Fibroblast of the aortic adventitia (primary cell): ENCODE data around the gene PRKG2. TPM values are rescaled to one million over a fixed set of nuclear protein-coding genes. Genes with fewer than 3 reads are reported as not detected.
"Not testable (repeated sequence)": the region's sequence is repeated elsewhere in the genome, so short reads cannot be mapped to it uniquely, and the experiment has no call there.

Source experiments
- DNase-seq: peaks from one replicate; pipeline ENCODE4 v3.0.0-alpha.2; 2010; ENCODE audit warnings: low read depth
- H3K4me3 ChIP-seq: 2 replicates; pipeline ENCODE4 v1.5.1; 2011; ENCODE audit warnings: low read depth, mild to moderate bottlenecking, control low read depth, low read length, moderate library complexity
- CTCF ChIP-seq: IDR thresholded peaks from 2 replicates; pipeline ENCODE4 v1.5.1; 2011; ENCODE audit warnings: mild to moderate bottlenecking, low read length, control low read depth, inconsistent platforms; ENCODE audit not compliant: insufficient read depth
- total RNA-seq: library from RNA; depleted of rRNA; stranded (reverse); fragments of >200 nt; gene quantifications from 2 replicates; pipeline ENCODE4 v1.2.3, GENCODE V29; 2012; ENCODE audit warnings: low replicate concordance

PRKG2 gene
- total RNA-seq, 1 donor = 7.8 TPM

- DNase-seq = no peak
- no peak overlapping the region for H3K4me3 ChIP-seq
- no peak for TF ChIP-seq CTCF
Observed at GRCh38 chr4:81227968-81228367, 12.9 kb upstream of the PRKG2 start.

DNA sequence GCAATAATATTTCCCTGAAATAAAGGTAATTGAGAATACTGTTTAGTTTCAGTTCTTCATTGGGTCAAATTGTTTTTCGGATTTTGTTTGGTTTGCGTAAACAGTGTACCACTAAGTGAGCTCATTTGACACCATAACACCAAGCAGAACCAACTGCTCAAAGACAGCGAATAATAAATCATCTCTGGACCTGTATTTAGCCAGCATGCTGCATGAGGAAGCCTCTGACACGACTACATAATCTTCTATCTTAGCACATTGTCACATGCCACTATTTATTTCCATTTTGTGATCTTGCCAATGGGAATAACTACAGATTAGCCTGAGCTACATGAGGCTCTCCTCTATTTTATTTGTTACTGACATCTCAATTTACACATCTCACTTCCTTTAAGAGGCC lies 12.1 kb upstream of the PRKG2 start:
- no peak for DNase-seq
- H3K4me3 ChIP-seq = no peak overlapping the region
- TF ChIP-seq CTCF = no peak

DNA sequence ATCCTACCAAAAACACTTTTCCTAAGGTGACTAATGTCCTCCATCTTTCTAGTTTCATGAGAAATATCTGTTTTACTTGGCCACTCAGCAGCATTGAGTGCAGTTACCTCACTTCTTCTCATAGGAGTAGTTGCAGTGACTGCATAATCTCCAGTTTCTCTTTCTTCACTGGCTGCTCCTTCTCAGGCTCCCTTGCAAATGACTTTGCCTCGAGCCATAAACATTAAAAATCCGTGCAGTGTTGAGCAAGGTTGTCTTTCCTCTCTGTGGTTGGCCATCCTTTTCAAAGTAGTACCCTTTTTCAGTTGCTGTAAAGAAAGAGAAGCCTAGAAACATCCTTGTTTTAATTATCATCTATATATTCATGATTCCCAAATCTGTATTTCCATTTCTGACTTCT lies 10.2 kb upstream of the PRKG2 start:
- no peak overlapping the region for H3K4me3 ChIP-seq
- no peak for TF ChIP-seq CTCF
- DNase-seq = no peak

GRCh38 chr4:81222082-81222472 lies 7.1 kb upstream of the PRKG2 start:
- H3K4me3 ChIP-seq = not testable (repeated sequence)

GRCh38 chr4:81221303-81222081 lies 6.5 kb upstream of the PRKG2 start:
- no peak for TF ChIP-seq CTCF
- no peak for DNase-seq
- no peak overlapping the region for H3K4me3 ChIP-seq

More at GRCh38 chr4:81222082-81222472, 7.1 kb upstream of the PRKG2 start:
- not testable (repeated sequence) for DNase-seq

GRCh38 chr4:81220271-81220670 lies 5.2 kb upstream of the PRKG2 start:
- DNase-seq = no peak
- no peak overlapping the region for H3K4me3 ChIP-seq
- TF ChIP-seq CTCF = no peak

GRCh38 chr4:81218206-81218605 lies 3.2 kb upstream of the PRKG2 start:
- no peak overlapping the region for H3K4me3 ChIP-seq
- no peak for DNase-seq
- TF ChIP-seq CTCF = no peak
